Kidney (tissue), 14 donors: ENCODE results near the gene ZNF644. TPM values are rescaled to one million over a fixed set of nuclear protein-coding genes. Genes with fewer than 3 reads are reported as not detected.

ENCODE experiments used
- DNase-seq, 5 donors: peaks; one replicate each; pipeline ENCODE4 v3.0.0-alpha.2; 2013 to 2020
- FAIRE-seq: peaks from 2 replicates; lab custom pipeline; 2012; peaks lifted over from hg19 to GRCh38; lab: Jason Lieb, UNC
- H3K27ac ChIP-seq, 2 donors: one replicate each; pipeline ENCODE4 v1.7.0; 2013; ENCODE audit warnings: low read depth in 2 of 2, low read length in 2 of 2, inconsistent platforms in 1 of 2
- H3K27me3 ChIP-seq: one replicate; pipeline ENCODE4 v1.7.1; 2013; ENCODE audit warnings: low read length, inconsistent platforms; ENCODE audit not compliant: control insufficient read depth, insufficient read depth
- H3K36me3 ChIP-seq, 3 donors: one replicate each; pipeline versions ENCODE4 v1.7.0 to v1.7.1; 2013; ENCODE audit warnings: low read length in 3 of 3, control low read depth in 1 of 3, inconsistent platforms in 1 of 3; ENCODE audit not compliant: insufficient read depth in 3 of 3, control insufficient read depth in 2 of 3
- H3K4me1 ChIP-seq, 3 donors: one replicate each; pipeline versions ENCODE4 v1.7.0 to v1.7.1; 2013; ENCODE audit warnings: low read length in 3 of 3, inconsistent platforms in 1 of 3, low read depth in 1 of 3; ENCODE audit not compliant: control insufficient read depth in 2 of 3, insufficient read depth in 2 of 3
- H3K4me3 ChIP-seq, 3 donors: one replicate each; pipeline versions ENCODE4 v1.7.0 to v1.8.1; 2013; ENCODE audit warnings: low read length in 3 of 3, control low read depth in 1 of 3, inconsistent platforms in 1 of 3
- H3K9ac ChIP-seq, 3 donors: one replicate each; pipeline versions ENCODE4 v1.7.0 to v1.7.1; 2013; ENCODE audit warnings: low read length in 3 of 3, control low read depth in 1 of 3, inconsistent platforms in 1 of 3
- H3K9me3 ChIP-seq, 3 donors: one replicate each; pipeline versions ENCODE4 v1.7.0 to v1.7.1; 2013; ENCODE audit warnings: low read length in 3 of 3, control low read depth in 1 of 3, inconsistent platforms in 1 of 3; ENCODE audit not compliant: control insufficient read depth in 2 of 3, insufficient read depth in 1 of 3
- intact Hi-C: fragments of 100-400 bp; cut with DNase I; formaldehyde crosslinking; loops from one replicate; pipeline ENCODE4 v1.11.1; 2022
- polyA plus RNA-seq: library from polyadenylated mRNA; stranded (reverse); fragments of 350-450 nt; fragmentation: Illumina TruSeq; extraction: RNeasy Lipid Tissue Mini Kit (QIAGEN cat#74804); gene quantifications from one replicate; pipeline ENCODE4 v1.2.3, GENCODE V29; 2014; ENCODE audit warnings: low read depth, low replicate concordance; ENCODE audit not compliant: insufficient read depth
- total RNA-seq: library from RNA; stranded (reverse); fragmentation: NEBNext Ultra II Directional; extraction: Animal tissue kit (Norgen Biotek cat#: 25700); gene quantifications from one replicate; pipeline ENCODE4 v1.2.1, GENCODE V29; 2021
- TF ChIP-seq, protein P1 (sequence below): IDR thresholded peaks from 3 replicates; pipeline ENCODE4 v1.5.1; 2012; ENCODE audit warnings: mild to moderate bottlenecking, moderate library complexity, borderline replicate concordance; ENCODE audit not compliant: insufficient read depth; ENCODE audit errors: extremely low read depth
- donor health status: control.
- donor health status: control.
- donor health status: control.
- donor health status: control.
- donor health status: control.
- donor health status: DM: yes; HTN: yes; CAD: no.
- donor health status: Normal renal cell carcinoma (clear cell type).

ZNF644 gene
- total and polyA plus RNA-seq, 2 donors from 2014 or later, result 10.5 to 60.4 TPM

DNA sequence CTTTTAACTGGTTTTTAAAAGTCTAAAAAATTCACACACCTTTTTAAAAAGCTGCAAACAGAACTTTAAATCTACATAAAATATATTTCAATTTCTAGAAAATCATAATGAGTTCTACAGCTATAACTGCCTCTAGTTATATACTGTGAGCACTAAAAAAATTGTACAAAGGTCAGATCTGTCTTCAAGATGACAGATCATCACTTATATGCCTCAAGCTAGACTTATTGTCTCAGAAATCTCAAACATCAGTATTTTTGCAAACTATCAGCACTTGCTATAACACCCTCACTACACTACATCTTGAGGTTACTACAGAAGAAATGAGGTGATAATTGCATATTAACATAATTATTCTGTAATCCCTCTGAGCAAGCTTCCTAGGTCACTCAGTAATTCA is 76.5 kb downstream of the ZNF644 start:
- Histone ChIP-seq H3K9ac (no peak overlapping the region), H3K4me3 (no peak overlapping the region), H3K27me3 (no peaks in the 10 kb centered on the region), H3K27ac (no peak overlapping the region), H3K36me3 (peaks cover 0 to 2% (median under 1%) of the 10 kb centered on the region in 3 donors), H3K4me1 (no peaks in the 10 kb centered on the region), H3K9me3 (no peaks in the 10 kb centered on the region)
- TF ChIP-seq, protein P1, sequence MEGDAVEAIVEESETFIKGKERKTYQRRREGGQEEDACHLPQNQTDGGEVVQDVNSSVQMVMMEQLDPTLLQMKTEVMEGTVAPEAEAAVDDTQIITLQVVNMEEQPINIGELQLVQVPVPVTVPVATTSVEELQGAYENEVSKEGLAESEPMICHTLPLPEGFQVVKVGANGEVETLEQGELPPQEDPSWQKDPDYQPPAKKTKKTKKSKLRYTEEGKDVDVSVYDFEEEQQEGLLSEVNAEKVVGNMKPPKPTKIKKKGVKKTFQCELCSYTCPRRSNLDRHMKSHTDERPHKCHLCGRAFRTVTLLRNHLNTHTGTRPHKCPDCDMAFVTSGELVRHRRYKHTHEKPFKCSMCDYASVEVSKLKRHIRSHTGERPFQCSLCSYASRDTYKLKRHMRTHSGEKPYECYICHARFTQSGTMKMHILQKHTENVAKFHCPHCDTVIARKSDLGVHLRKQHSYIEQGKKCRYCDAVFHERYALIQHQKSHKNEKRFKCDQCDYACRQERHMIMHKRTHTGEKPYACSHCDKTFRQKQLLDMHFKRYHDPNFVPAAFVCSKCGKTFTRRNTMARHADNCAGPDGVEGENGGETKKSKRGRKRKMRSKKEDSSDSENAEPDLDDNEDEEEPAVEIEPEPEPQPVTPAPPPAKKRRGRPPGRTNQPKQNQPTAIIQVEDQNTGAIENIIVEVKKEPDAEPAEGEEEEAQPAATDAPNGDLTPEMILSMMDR, result no peak
- FAIRE-seq, result no peak
- DNase-seq, result no peak
- intact Hi-C loops, result no loop called here

DNA sequence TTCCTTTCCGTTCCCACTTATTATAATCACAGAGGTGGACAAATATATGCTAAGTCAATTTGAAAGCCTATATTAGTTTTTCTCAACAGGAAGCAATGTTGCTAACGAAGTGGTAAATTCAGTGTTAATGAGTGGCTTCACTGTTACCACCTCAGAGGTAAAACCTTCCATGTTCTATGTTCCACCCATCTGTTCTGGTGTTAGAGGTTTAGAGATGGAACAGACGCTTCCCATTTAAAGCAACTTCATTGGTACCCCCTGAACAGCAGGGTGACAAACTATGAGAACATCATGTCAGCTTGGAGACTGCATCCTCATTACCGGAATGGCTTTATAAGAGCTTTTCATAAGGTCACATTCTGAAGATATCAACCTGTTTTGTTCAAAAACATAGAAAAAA is 77.9 kb downstream of the ZNF644 start:
- no peaks in the 10 kb centered on the region for H3K4me1 ChIP-seq
- TF ChIP-seq, protein P1, result no peak

DNA sequence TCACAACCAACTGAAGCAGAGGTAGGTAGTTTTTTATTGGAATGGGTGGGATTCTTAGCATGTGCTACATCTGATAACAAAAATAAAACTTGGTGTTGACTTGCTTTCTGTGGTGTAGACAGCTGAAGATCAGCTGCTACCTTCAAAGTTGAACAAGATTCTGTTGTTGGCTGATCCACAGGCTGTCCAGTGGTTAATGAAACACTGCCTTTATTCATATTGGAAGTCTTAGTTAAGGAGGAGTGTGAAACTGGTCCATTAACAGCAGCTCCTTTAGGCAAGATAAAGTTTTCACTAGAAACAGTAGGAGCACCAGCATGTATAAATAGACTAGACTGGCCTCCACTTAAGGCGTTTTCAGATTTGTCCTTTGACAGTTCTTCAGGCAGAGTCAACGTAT is 81.1 kb downstream of the ZNF644 start:
- intact Hi-C loops, result no loop called here
- Histone ChIP-seq H3K4me3 (no peak overlapping the region), H3K27me3 (no peaks in the 10 kb centered on the region), H3K36me3 (peaks cover 0 to 12% (median 4%) of the 10 kb centered on the region in 3 donors), H3K27ac (no peak overlapping the region), H3K4me1 (no peaks in the 10 kb centered on the region), H3K9me3 (no peaks in the 10 kb centered on the region), H3K9ac (no peak overlapping the region)
- no peak for FAIRE-seq
- DNase-seq, result no peak
- TF ChIP-seq, protein P1, result no peak

More for the DNA sequence above, 77.9 kb downstream of the ZNF644 start:
- Histone ChIP-seq H3K27me3 (no peaks in the 10 kb centered on the region), H3K9ac (no peak overlapping the region), H3K9me3 (no peaks in the 10 kb centered on the region), H3K4me3 (no peak overlapping the region), H3K36me3 (peaks cover 0 to 12% (median 4%) of the 10 kb centered on the region in 3 donors), H3K27ac (no peak overlapping the region)
- no peak for FAIRE-seq
- no peak for DNase-seq
- intact Hi-C loops, result no loop called here

DNA sequence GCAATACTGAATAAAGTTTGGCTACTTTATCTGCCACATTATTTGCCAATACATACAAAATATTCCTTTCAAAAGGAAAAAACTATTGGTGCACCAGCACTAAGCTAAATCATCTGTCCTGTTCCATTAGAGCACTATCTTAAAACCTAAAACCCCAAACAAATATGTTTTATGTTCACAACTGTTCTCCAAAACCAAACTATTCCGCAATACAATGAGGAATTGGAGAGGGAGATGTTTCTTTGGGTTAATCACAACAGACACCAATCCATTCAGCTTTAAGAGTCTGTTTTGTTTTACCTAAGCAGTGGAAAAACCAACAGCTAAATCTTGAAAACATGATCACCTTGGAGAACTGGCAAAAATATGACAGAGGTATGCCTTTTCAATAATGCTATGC is 85.1 kb downstream of the ZNF644 start:
- Histone ChIP-seq H3K27ac (no peak overlapping the region), H3K36me3 (peaks cover 0 to 12% (median 3%) of the 10 kb centered on the region in 3 donors), H3K9me3 (no peaks in the 10 kb centered on the region), H3K4me3 (no peak overlapping the region), H3K4me1 (no peaks in the 10 kb centered on the region), H3K9ac (no peak overlapping the region), H3K27me3 (no peaks in the 10 kb centered on the region)
- DNase-seq, result no peak
- intact Hi-C loops, result no loop called here
- FAIRE-seq, result no peak
- TF ChIP-seq, protein P1, result no peak
